Epithelial cell of esophagus (primary cell): Measurements from ENCODE around the gene GRK2.

ENCODE experiments used
- DNase-seq: peaks from one replicate; pipeline ENCODE4 v3.0.0; 2010; ENCODE audit warnings: low read depth
- H3K4me3 ChIP-seq: 2 replicates; pipeline ENCODE4 v1.5.1; 2011; ENCODE audit warnings: mild to moderate bottlenecking, low read length, control low read depth
- TF ChIP-seq, protein P1 (sequence below): IDR thresholded peaks from 2 replicates; pipeline ENCODE4 v1.5.1; 2011; ENCODE audit warnings: low read depth, mild to moderate bottlenecking, low read length, control low read depth, inconsistent platforms; ENCODE audit not compliant: insufficient read depth; ENCODE audit errors: missing control alignments

The GRK2 gene

DNA sequence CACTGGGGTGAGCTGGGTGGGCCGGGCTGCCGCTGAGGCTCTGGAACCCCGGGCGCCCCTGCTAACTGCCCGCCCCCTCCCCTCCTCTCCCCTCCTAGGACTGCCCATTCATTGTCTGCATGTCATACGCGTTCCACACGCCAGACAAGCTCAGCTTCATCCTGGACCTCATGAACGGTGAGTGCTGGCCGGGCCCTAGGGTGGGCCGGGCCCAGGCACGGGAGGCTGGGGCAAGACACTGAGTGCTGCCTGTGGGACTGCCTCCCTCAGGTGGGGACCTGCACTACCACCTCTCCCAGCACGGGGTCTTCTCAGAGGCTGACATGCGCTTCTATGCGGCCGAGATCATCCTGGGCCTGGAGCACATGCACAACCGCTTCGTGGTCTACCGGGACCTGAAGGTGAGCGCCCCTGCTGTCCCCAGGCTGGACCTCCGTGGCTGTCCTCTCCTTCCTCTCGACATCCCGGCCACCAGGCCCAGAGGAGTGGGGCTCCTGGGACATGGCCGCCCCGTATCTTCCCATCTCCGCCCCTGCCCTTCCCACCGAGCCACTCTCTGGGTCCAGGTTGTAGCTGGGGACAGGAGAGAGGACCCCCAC lies 15.4 kb downstream of the GRK2 start:
- TF ChIP-seq, protein P1, sequence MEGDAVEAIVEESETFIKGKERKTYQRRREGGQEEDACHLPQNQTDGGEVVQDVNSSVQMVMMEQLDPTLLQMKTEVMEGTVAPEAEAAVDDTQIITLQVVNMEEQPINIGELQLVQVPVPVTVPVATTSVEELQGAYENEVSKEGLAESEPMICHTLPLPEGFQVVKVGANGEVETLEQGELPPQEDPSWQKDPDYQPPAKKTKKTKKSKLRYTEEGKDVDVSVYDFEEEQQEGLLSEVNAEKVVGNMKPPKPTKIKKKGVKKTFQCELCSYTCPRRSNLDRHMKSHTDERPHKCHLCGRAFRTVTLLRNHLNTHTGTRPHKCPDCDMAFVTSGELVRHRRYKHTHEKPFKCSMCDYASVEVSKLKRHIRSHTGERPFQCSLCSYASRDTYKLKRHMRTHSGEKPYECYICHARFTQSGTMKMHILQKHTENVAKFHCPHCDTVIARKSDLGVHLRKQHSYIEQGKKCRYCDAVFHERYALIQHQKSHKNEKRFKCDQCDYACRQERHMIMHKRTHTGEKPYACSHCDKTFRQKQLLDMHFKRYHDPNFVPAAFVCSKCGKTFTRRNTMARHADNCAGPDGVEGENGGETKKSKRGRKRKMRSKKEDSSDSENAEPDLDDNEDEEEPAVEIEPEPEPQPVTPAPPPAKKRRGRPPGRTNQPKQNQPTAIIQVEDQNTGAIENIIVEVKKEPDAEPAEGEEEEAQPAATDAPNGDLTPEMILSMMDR = no peak

DNA sequence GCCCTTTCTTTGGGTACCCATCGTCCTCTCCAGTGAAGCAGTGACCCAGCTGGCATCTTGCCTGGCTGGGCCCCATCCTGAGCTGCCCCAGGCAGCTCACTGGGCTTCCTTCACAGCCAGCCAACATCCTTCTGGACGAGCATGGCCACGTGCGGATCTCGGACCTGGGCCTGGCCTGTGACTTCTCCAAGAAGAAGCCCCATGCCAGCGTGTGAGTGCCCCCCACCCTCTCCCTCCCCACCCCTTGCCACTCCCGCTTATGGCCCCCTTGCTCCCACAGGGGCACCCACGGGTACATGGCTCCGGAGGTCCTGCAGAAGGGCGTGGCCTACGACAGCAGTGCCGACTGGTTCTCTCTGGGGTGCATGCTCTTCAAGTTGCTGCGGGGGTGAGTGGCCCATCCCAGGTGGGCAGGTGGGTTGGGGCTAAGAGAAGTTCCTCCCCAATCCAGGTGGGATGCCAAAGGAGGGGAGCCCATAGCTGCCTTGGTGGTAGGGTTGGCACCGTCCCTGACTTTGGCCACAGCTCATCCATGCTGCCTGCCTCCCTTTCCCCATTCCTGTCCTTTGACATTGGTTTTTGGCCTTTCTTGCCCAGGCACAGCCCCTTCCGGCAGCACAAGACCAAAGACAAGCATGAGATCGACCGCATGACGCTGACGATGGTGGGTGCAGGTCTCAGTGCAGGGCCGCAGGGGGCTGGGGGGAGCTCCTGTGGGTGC lies 16.0 kb downstream of the GRK2 start:
- no peak overlapping the region for H3K4me3 ChIP-seq
- TF ChIP-seq, protein P1 = no peak
- DNase-seq = no peak

More for the DNA sequence above, 15.4 kb downstream of the GRK2 start:
- H3K4me3 ChIP-seq = no peak overlapping the region
- DNase-seq = no peak

DNA sequence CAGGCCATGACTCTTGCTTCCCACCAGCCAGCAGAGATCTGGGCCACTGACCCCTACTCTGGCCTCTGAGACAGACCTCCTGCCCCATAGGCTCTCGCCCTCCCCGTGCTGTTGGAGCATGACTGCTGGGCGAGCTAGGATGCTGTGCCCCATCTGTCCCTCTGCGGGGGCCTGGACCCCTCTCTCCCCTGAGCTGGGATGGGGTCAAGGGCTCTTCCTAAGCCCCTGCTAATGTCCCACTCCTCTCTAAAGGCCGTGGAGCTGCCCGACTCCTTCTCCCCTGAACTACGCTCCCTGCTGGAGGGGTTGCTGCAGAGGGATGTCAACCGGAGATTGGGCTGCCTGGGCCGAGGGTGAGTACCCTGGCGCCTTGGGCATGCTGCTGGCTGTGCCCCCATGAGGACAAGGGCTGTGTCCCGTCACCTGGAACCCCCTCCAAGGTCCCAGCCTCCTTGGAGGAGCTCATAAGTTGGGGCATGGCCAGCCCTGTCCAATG lies 16.7 kb downstream of the GRK2 start:
- H3K4me3 ChIP-seq = no peak overlapping the region
- TF ChIP-seq, protein P1 = no peak
- no peak for DNase-seq

DNA sequence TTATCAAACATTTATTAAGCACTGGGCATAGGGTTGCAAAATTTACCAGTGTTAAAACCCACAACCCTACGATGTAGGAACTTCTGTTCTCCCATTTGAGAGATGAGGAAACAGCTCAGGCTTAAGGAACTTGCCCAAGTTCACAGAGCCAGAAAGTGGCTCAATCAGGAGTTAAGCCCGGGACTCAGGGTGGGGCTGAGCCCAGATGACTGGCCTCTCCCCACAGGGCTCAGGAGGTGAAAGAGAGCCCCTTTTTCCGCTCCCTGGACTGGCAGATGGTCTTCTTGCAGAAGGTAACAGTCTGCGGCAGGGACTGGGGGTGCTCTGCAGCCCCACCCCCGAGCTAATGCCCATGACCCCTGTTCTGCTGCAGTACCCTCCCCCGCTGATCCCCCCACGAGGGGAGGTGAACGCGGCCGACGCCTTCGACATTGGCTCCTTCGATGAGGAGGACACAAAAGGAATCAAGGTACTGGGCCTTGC lies 17.2 kb downstream of the GRK2 start:
- no peak overlapping the region for H3K4me3 ChIP-seq
- no peak for DNase-seq
- TF ChIP-seq, protein P1 = no peak

DNA sequence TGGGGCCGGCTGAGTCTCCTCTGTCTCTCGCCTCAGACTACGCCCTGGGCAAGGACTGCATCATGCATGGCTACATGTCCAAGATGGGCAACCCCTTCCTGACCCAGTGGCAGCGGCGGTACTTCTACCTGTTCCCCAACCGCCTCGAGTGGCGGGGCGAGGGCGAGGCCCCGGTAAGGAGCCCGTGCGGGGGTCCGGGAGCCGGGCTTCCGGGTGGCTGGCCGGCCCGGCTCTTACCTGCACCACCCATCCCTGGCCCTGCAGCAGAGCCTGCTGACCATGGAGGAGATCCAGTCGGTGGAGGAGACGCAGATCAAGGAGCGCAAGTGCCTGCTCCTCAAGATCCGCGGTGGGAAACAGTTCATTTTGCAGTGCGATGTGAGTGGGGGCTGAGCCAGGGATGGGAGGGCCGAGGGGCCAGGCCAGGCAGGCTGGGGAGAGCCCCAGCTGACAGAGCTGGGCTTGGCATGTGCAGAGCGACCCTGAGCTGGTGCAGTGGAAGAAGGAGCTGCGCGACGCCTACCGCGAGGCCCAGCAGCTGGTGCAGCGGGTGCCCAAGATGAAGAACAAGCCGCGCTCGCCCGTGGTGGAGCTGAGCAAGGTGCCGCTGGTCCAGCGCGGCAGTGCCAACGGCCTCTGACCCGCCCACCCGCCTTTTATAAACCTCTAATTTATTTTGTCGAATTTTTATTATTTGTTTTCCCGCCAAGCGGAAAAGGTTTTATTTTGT lies 18.7 kb downstream of the GRK2 start:
- DNase-seq = no peak
- H3K4me3 ChIP-seq = no peak overlapping the region
- TF ChIP-seq, protein P1 = no peak

DNA sequence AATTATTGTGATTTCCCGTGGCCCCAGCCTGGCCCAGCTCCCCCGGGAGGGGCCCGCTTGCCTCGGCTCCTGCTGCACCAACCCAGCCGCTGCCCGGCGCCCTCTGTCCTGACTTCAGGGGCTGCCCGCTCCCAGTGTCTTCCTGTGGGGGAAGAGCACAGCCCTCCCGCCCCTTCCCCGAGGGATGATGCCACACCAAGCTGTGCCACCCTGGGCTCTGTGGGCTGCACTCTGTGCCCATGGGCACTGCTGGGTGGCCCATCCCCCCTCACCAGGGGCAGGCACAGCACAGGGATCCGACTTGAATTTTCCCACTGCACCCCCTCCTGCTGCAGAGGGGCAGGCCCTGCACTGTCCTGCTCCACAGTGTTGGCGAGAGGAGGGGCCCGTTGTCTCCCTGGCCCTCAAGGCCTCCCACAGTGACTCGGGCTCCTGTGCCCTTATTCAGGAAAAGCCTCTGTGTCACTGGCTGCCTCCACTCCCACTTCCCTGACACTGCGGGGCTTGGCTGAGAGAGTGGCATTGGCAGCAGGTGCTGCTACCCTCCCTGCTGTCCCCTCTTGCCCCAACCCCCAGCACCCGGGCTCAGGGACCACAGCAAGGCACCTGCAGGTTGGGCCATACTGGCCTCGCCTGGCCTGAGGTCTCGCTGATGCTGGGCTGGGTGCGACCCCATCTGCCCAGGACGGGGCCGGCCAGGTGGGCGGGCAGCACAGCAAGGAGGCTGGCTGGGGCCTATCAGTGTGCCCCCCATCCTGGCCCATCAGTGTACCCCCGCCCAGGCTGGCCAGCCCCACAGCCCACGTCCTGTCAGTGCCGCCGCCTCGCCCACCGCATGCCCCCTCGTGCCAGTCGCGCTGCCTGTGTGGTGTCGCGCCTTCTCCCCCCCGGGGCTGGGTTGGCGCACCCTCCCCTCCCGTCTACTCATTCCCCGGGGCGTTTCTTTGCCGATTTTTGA lies 19.5 kb downstream of the GRK2 start:
- no peak for DNase-seq
- TF ChIP-seq, protein P1 = no peak
- no peak overlapping the region for H3K4me3 ChIP-seq
